Loucy (cell line): ENCODE measurements around the gene PAN2.

Experiments used
- H2AFZ ChIP-seq: fragments of 200-600 bp; sonication (generic); 2 replicates; pipeline ENCODE4 v1.6.0; 2016; ENCODE audit warnings: antibody characterized with exemption, mild to moderate bottlenecking, low read length, moderate library complexity
- H3F3A ChIP-seq: fragments of 200-600 bp; 2 replicates; pipeline ENCODE4 v1.6.0; 2016; ENCODE audit warnings: antibody characterized with exemption, low read depth, mild to moderate bottlenecking
- H3K27me3 ChIP-seq: fragments of 200-600 bp; sonication (generic); 2 replicates; pipeline ENCODE4 v1.6.1; 2014; ENCODE audit warnings: low read length, mild to moderate bottlenecking; ENCODE audit not compliant: insufficient read depth, poor library complexity, severe bottlenecking
- H3K36me3 ChIP-seq: fragments of 200-600 bp; sonication (generic); 2 replicates; pipeline ENCODE4 v1.6.1; 2016; ENCODE audit warnings: low read length; ENCODE audit not compliant: insufficient read depth
- H3K4me1 ChIP-seq: fragments of 200-600 bp; sonication (generic); 2 replicates; pipeline ENCODE4 v1.5.1; 2014; ENCODE audit warnings: low read length, mild to moderate bottlenecking; ENCODE audit not compliant: insufficient read depth, poor library complexity, severe bottlenecking
- H3K4me2 ChIP-seq: fragments of 200-600 bp; sonication (generic); 2 replicates; pipeline ENCODE4 v1.6.0; 2014; ENCODE audit warnings: antibody characterized with exemption, low read length, low read depth, mild to moderate bottlenecking; ENCODE audit not compliant: poor library complexity, severe bottlenecking
- H3K4me3 ChIP-seq: fragments of 200-600 bp; sonication (generic); 2 replicates; pipeline ENCODE4 v1.5.1; 2014; ENCODE audit warnings: low read length, mild to moderate bottlenecking, mixed read lengths; ENCODE audit not compliant: poor library complexity, severe bottlenecking
- H3K79me2 ChIP-seq: fragments of 200-600 bp; sonication (generic); 2 replicates; pipeline ENCODE4 v1.6.1; 2014; ENCODE audit warnings: low read length; ENCODE audit not compliant: insufficient read depth
- H3K9ac ChIP-seq: fragments of 200-600 bp; sonication (generic); 2 replicates; pipeline ENCODE4 v1.6.0; 2014; ENCODE audit warnings: mild to moderate bottlenecking, low read depth, low read length, moderate library complexity; ENCODE audit not compliant: poor library complexity, severe bottlenecking
- H3K9me2 ChIP-seq: fragments of 200-600 bp; sonication (generic); replicated peaks from 2 replicates; pipeline ENCODE4 v1.6.1; 2016; ENCODE audit warnings: low read depth, low read length, mixed read lengths
- H3K9me3 ChIP-seq: fragments of 200-600 bp; sonication (generic); 2 replicates; pipeline ENCODE4 v1.6.1; 2014; ENCODE audit warnings: mild to moderate bottlenecking, antibody characterized with exemption, low read length, low read depth; ENCODE audit not compliant: insufficient read depth
- H4K20me1 ChIP-seq: fragments of 200-600 bp; sonication (generic); 2 replicates; pipeline ENCODE4 v1.6.0; 2014; ENCODE audit warnings: antibody characterized with exemption, low read length, mild to moderate bottlenecking; ENCODE audit not compliant: insufficient read depth, poor library complexity, severe bottlenecking
- CTCF ChIP-seq: fragments of 200-600 bp; sonication (generic); conservative IDR thresholded peaks from 2 replicates; pipeline ENCODE4 v1.5.1; 2014; ENCODE audit warnings: mild to moderate bottlenecking, antibody characterized with exemption, low read length
- EZH2phosphoT487 ChIP-seq: fragments of 200-600 bp; IDR thresholded peaks from 2 replicates; pipeline ENCODE4 v1.6.1; 2018; ENCODE audit warnings: antibody characterized with exemption, mild to moderate bottlenecking, moderate library complexity, borderline replicate concordance

The PAN2 gene

GRCh38 chr12:56333679-56334489 is at the start of gene PAN2:
Gene PAN2, minus strand, starts transcription at chr12:56334000. Its CDS starts 906 bp downstream, at chr12:56333094.
- Histone ChIP-seq H3K27me3 (no peaks in the 10 kb centered on the region), H2AFZ (peak within 1 kb of the TSS; percentile 92), H3K9me2 (no peaks in the 10 kb centered on the region), H3K4me2 (peak within 1 kb of the TSS; percentile 99), H4K20me1 (no peaks in the 10 kb centered on the region), H3K4me1 (peaks cover 23% of the 10 kb centered on the region), H3K9ac (peak within 1 kb of the TSS; percentile 99), H3F3A (no peaks in the 10 kb centered on the region), H3K4me3 (peak within 1 kb of the TSS; percentile 98), H3K79me2 (peaks cover 21% of the 10 kb centered on the region), H3K9me3 (no peaks in the 10 kb centered on the region), H3K36me3 (no peaks in the 10 kb centered on the region)
- TF ChIP-seq CTCF (peak; percentile 65), EZH2phosphoT487 (no peak)

- no peaks in the 10 kb centered on the region for H3K36me3 ChIP-seq
- no peaks in the 10 kb centered on the region for H3K4me1 ChIP-seq
- H2AFZ ChIP-seq: no peak overlapping the region
- H3K79me2 ChIP-seq: no peaks in the 10 kb centered on the region
- H3K4me3 ChIP-seq: no peak overlapping the region
- TF ChIP-seq EZH2phosphoT487 (no peak), CTCF (no peak)
- no peaks in the 10 kb centered on the region for H3K9me3 ChIP-seq
- H3K9me2 ChIP-seq: no peaks in the 10 kb centered on the region
- no peak overlapping the region for H3K9ac ChIP-seq
- no peak overlapping the region for H3K4me2 ChIP-seq
- H3K27me3 ChIP-seq: no peaks in the 10 kb centered on the region
- H4K20me1 ChIP-seq: no peaks in the 10 kb centered on the region
- H3F3A ChIP-seq: no peaks in the 10 kb centered on the region
These were observed 48.8 kb upstream of the PAN2 start for GRCh38 chr12:56382611-56383010.

GRCh38 chr12:56377989-56378316 is 44.2 kb upstream of the PAN2 start:
- H4K20me1 ChIP-seq: no peaks in the 10 kb centered on the region
- H3K4me3 ChIP-seq: no peak overlapping the region
- H3K9ac ChIP-seq: no peak overlapping the region
- no peaks in the 10 kb centered on the region for H3K27me3 ChIP-seq
- H3K9me3 ChIP-seq: peaks cover 3% of the 10 kb centered on the region; the same call in 1 of the 2 replicates
- H3K36me3 ChIP-seq: no peaks in the 10 kb centered on the region
- no peak overlapping the region for H3K4me2 ChIP-seq
- no peaks in the 10 kb centered on the region for H3K4me1 ChIP-seq
- no peaks in the 10 kb centered on the region for H3K79me2 ChIP-seq
- 0 out of 2 replicates have a peak overlapping the region, but pooled peaks have one; percentile 16 for H2AFZ ChIP-seq
- TF ChIP-seq CTCF (no peak), EZH2phosphoT487 (no peak)
- no peaks in the 10 kb centered on the region for H3K9me2 ChIP-seq
- H3F3A ChIP-seq: no peaks in the 10 kb centered on the region
